SU-DHL-6 (cell line): ENCODE data around the gene BCAS3.

ENCODE experiments used
- H2AFZ ChIP-seq: fragments of 200-600 bp; sonication (generic); 2 replicates; pipeline ENCODE4 v1.6.1; 2014; ENCODE audit warnings: low read depth, mild to moderate bottlenecking, moderate library complexity, mixed read lengths, antibody characterized with exemption, low read length; ENCODE audit not compliant: severe bottlenecking
- H3F3A ChIP-seq: fragments of 200-600 bp; shearing (Covaris generic); 2 replicates; pipeline ENCODE4 v1.6.0; 2016; ENCODE audit warnings: antibody characterized with exemption, mild to moderate bottlenecking; ENCODE audit not compliant: insufficient read depth
- H3K27ac ChIP-seq: fragments of 200-600 bp; sonication (generic); 2 replicates; pipeline ENCODE4 v1.5.1; 2016; ENCODE audit warnings: low read depth, mild to moderate bottlenecking, low read length, moderate library complexity, mixed read lengths
- H3K27me3 ChIP-seq: fragments of 200-600 bp; sonication (generic), shearing (Covaris generic); 2 replicates; pipeline ENCODE4 v1.6.0; 2014; ENCODE audit warnings: mild to moderate bottlenecking, low read length
- H3K36me3 ChIP-seq: fragments of 200-600 bp; sonication (generic); 2 replicates; pipeline ENCODE4 v1.6.1; 2014; ENCODE audit warnings: mild to moderate bottlenecking, low read length, mixed read lengths
- H3K4me2 ChIP-seq: fragments of 300-600, 200-600 bp; shearing (Covaris generic), sonication (generic); 2 replicates; pipeline ENCODE4 v1.6.0; 2014; ENCODE audit warnings: low read length, low read depth, mild to moderate bottlenecking; ENCODE audit not compliant: poor library complexity, severe bottlenecking
- H3K4me3 ChIP-seq: fragments of 200-600 bp; sonication (generic); 2 replicates; pipeline ENCODE4 v1.5.1; 2014; ENCODE audit warnings: antibody characterized with exemption, low read length, mild to moderate bottlenecking, mixed read lengths; ENCODE audit not compliant: insufficient read depth, poor library complexity, severe bottlenecking
- H3K79me2 ChIP-seq: fragments of 200-600 bp; sonication (generic); 2 replicates; pipeline ENCODE4 v1.6.1; 2014; ENCODE audit warnings: mild to moderate bottlenecking, low read length, moderate library complexity; ENCODE audit not compliant: insufficient read depth
- H3K9ac ChIP-seq: fragments of 200-600 bp; sonication (generic); 2 replicates; pipeline ENCODE4 v1.7.0; 2014; ENCODE audit warnings: mild to moderate bottlenecking, low read length
- H3K9me2 ChIP-seq: fragments of 200-600 bp; sonication (generic); replicated peaks from 2 replicates; pipeline ENCODE4 v1.6.1; 2014; ENCODE audit warnings: low read length; ENCODE audit not compliant: insufficient read depth
- H3K9me3 ChIP-seq: fragments of 200-600 bp; sonication (generic); 2 replicates; pipeline ENCODE4 v1.6.1; 2014; ENCODE audit warnings: low read length, mixed read lengths; ENCODE audit not compliant: insufficient read depth
- H4K20me1 ChIP-seq: fragments of 200-600 bp; sonication (generic); 2 replicates; pipeline ENCODE4 v1.6.1; 2014; ENCODE audit warnings: low read depth, mild to moderate bottlenecking, antibody characterized with exemption, low read length, moderate library complexity, mixed read lengths
- EZH2phosphoT487 ChIP-seq: fragments of 200-600 bp; sonication (generic), shearing (Covaris generic); conservative IDR thresholded peaks from 2 replicates; pipeline ENCODE4 v1.6.1; 2018; ENCODE audit warnings: mild to moderate bottlenecking, antibody characterized with exemption, low read length, moderate library complexity, mixed read lengths
- TF ChIP-seq, protein P1 (sequence below): fragments of 200-600 bp; sonication (generic); IDR thresholded peaks from one replicate; pipeline ENCODE4 v1.5.1; 2017; ENCODE audit warnings: antibody characterized with exemption, mild to moderate bottlenecking, low read length, moderate library complexity; ENCODE audit not compliant: insufficient read depth, poor library complexity, severe bottlenecking

BCAS3 gene

GRCh38 chr17:61284746-61285145, 607.1 kb downstream of the BCAS3 start:
- Histone ChIP-seq H3F3A (no peaks in the 10 kb centered on the region), H2AFZ (no peak overlapping the region), H3K4me3 (no peak overlapping the region), H3K9ac (no peak overlapping the region), H3K79me2 (no peaks in the 10 kb centered on the region), H3K9me3 (no peaks in the 10 kb centered on the region), H3K4me2 (no peak overlapping the region), H4K20me1 (no peaks in the 10 kb centered on the region), H3K9me2 (no peaks in the 10 kb centered on the region), H3K27me3 (no peaks in the 10 kb centered on the region), H3K36me3 (no peaks in the 10 kb centered on the region), H3K27ac (no peak overlapping the region)
- no peak for TF ChIP-seq EZH2phosphoT487
- TF ChIP-seq, protein P1, sequence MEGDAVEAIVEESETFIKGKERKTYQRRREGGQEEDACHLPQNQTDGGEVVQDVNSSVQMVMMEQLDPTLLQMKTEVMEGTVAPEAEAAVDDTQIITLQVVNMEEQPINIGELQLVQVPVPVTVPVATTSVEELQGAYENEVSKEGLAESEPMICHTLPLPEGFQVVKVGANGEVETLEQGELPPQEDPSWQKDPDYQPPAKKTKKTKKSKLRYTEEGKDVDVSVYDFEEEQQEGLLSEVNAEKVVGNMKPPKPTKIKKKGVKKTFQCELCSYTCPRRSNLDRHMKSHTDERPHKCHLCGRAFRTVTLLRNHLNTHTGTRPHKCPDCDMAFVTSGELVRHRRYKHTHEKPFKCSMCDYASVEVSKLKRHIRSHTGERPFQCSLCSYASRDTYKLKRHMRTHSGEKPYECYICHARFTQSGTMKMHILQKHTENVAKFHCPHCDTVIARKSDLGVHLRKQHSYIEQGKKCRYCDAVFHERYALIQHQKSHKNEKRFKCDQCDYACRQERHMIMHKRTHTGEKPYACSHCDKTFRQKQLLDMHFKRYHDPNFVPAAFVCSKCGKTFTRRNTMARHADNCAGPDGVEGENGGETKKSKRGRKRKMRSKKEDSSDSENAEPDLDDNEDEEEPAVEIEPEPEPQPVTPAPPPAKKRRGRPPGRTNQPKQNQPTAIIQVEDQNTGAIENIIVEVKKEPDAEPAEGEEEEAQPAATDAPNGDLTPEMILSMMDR = no peak

- Histone ChIP-seq H3K9me2 (no peaks in the 10 kb centered on the region), H3K9me3 (no peaks in the 10 kb centered on the region), H3K27me3 (no peaks in the 10 kb centered on the region), H2AFZ (no peak overlapping the region), H3K36me3 (no peaks in the 10 kb centered on the region), H3F3A (no peaks in the 10 kb centered on the region), H3K4me2 (no peak overlapping the region), H3K27ac (no peak overlapping the region), H3K79me2 (no peaks in the 10 kb centered on the region), H3K9ac (no peak overlapping the region), H3K4me3 (no peak overlapping the region), H4K20me1 (no peaks in the 10 kb centered on the region)
- no peak for TF ChIP-seq EZH2phosphoT487
- TF ChIP-seq, protein P1 = no peak
These were observed 608.1 kb downstream of the BCAS3 start for GRCh38 chr17:61285526-61286320.

DNA sequence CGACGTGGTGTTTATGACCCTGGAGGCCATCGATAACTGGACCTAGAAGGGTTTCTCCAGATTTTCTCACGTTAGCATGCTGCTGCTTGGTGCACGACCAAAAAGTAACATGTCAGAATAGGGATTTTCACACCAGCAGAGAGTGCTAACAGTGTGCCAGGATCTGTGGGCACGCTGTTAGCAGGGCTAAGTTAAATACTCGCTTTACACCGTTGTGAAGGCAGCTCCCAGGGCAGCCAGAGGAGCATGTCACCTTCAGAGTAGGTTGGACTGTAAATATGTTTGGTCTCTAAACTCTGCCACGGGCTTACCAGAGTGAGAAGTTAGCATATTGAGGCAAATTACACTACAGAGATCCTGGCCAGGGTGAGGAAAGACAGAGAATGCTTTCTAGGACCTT, 608.8 kb downstream of the BCAS3 start:
- Histone ChIP-seq H4K20me1 (no peaks in the 10 kb centered on the region), H3K36me3 (no peaks in the 10 kb centered on the region), H3K4me3 (no peak overlapping the region), H3F3A (no peaks in the 10 kb centered on the region), H3K9me2 (no peaks in the 10 kb centered on the region), H3K9ac (no peak overlapping the region), H3K4me2 (no peak overlapping the region), H3K27ac (no peak overlapping the region), H2AFZ (no peak overlapping the region), H3K9me3 (no peaks in the 10 kb centered on the region), H3K27me3 (no peaks in the 10 kb centered on the region), H3K79me2 (no peaks in the 10 kb centered on the region)
- no peak for TF ChIP-seq EZH2phosphoT487
- TF ChIP-seq, protein P1 = no peak
